Glutamatergic neuron (in vitro differentiated cells): ENCODE measurements around the gene CASP10. TPM values are rescaled to one million over a fixed set of nuclear protein-coding genes. Genes with fewer than 3 reads are reported as not detected.

Experiments
- DNase-seq: peaks from one replicate; pipeline ENCODE4 v3.0.0; 2022
- H3K27ac Mint-ChIP-seq: one replicate; pipeline ENCODE4 v1.8.0; 2020; ENCODE audit warnings: mild to moderate bottlenecking, mixed read lengths, inconsistent platforms; ENCODE audit not compliant: unreplicated experiment
- H3K27me3 Mint-ChIP-seq: one replicate; pipeline ENCODE4 v1.8.0; 2020; ENCODE audit warnings: mild to moderate bottlenecking, moderate library complexity, mixed read lengths, inconsistent platforms; ENCODE audit not compliant: unreplicated experiment
- H3K36me3 Mint-ChIP-seq: one replicate; pipeline ENCODE4 v1.8.0; 2020; ENCODE audit warnings: mild to moderate bottlenecking, mixed read lengths, inconsistent platforms; ENCODE audit not compliant: unreplicated experiment
- H3K4me1 Mint-ChIP-seq: one replicate; pipeline ENCODE4 v1.8.0; 2020; ENCODE audit warnings: mild to moderate bottlenecking, low read depth, mixed read lengths, inconsistent platforms; ENCODE audit not compliant: unreplicated experiment
- H3K4me3 Mint-ChIP-seq: one replicate; pipeline ENCODE4 v1.8.0; 2020; ENCODE audit warnings: mild to moderate bottlenecking, mixed read lengths, inconsistent platforms; ENCODE audit not compliant: unreplicated experiment
- H3K9me3 Mint-ChIP-seq: one replicate; pipeline ENCODE4 v1.8.0; 2020; ENCODE audit warnings: mild to moderate bottlenecking, moderate library complexity, mixed read lengths, inconsistent platforms; ENCODE audit not compliant: unreplicated experiment
- CTCF ChIP-seq: fragments of 200-600 bp; sonication (generic); IDR thresholded peaks from one replicate; pipeline ENCODE4 v1.5.0; 2021; ENCODE audit not compliant: partially characterized antibody, unreplicated experiment
- total RNA-seq: library from RNA; stranded (reverse); fragmentation: NEBNext Ultra II Directional; extraction: Animal tissue kit (Norgen Biotek cat#: 25700); gene quantifications from one replicate; pipeline ENCODE4 v1.2.1, GENCODE V29; 2021; ENCODE audit not compliant: unreplicated experiment

Gene CASP10
- total RNA-seq, 1 donor from 2014 or later: not detected

- TF ChIP-seq CTCF: no peak
- H3K27ac Mint-ChIP-seq: no peak overlapping the region
- no peak overlapping the region for H3K4me3 Mint-ChIP-seq
- H3K9me3 Mint-ChIP-seq: peaks cover 2% of the 10 kb centered on the region
- no peaks in the 10 kb centered on the region for H3K27me3 Mint-ChIP-seq
- DNase-seq: no peak
- no peaks in the 10 kb centered on the region for H3K4me1 Mint-ChIP-seq
- H3K36me3 Mint-ChIP-seq: no peaks in the 10 kb centered on the region
Observed at GRCh38 chr2:201250741-201251140, 67.8 kb downstream of the CASP10 start.

- H3K27ac Mint-ChIP-seq: no peak overlapping the region
- H3K27me3 Mint-ChIP-seq: no peaks in the 10 kb centered on the region
- no peak for DNase-seq
- TF ChIP-seq CTCF: no peak
- H3K4me3 Mint-ChIP-seq: no peak overlapping the region
- H3K9me3 Mint-ChIP-seq: no peaks in the 10 kb centered on the region
- H3K36me3 Mint-ChIP-seq: no peaks in the 10 kb centered on the region
- no peaks in the 10 kb centered on the region for H3K4me1 Mint-ChIP-seq
Observed at GRCh38 chr2:201254081-201254730, 71.3 kb downstream of the CASP10 start.

GRCh38 chr2:201255408-201256033, 72.6 kb downstream of the CASP10 start:
- no peak for TF ChIP-seq CTCF
- no peak for DNase-seq
- Mint-ChIP-seq H3K27ac (no peak overlapping the region), H3K4me3 (no peak overlapping the region), H3K36me3 (no peaks in the 10 kb centered on the region), H3K9me3 (no peaks in the 10 kb centered on the region), H3K4me1 (no peaks in the 10 kb centered on the region), H3K27me3 (no peaks in the 10 kb centered on the region)

- no peaks in the 10 kb centered on the region for H3K36me3 Mint-ChIP-seq
- no peak overlapping the region for H3K27ac Mint-ChIP-seq
- DNase-seq: no peak
- no peaks in the 10 kb centered on the region for H3K9me3 Mint-ChIP-seq
- H3K4me3 Mint-ChIP-seq: no peak overlapping the region
- no peak for TF ChIP-seq CTCF
- H3K27me3 Mint-ChIP-seq: no peaks in the 10 kb centered on the region
- H3K4me1 Mint-ChIP-seq: no peaks in the 10 kb centered on the region
Observed at GRCh38 chr2:201256082-201256481, 73.1 kb downstream of the CASP10 start.

GRCh38 chr2:201257381-201257955, 74.5 kb downstream of the CASP10 start:
- no peak overlapping the region for H3K27ac Mint-ChIP-seq
- H3K4me3 Mint-ChIP-seq: no peak overlapping the region
- no peaks in the 10 kb centered on the region for H3K36me3 Mint-ChIP-seq
- DNase-seq: no peak
- H3K4me1 Mint-ChIP-seq: no peaks in the 10 kb centered on the region
- TF ChIP-seq CTCF: no peak
- H3K9me3 Mint-ChIP-seq: no peaks in the 10 kb centered on the region
- no peaks in the 10 kb centered on the region for H3K27me3 Mint-ChIP-seq
